GM12875 (cell line): ENCODE measurements around the gene TALDO1.

ENCODE experiments used
- H3K4me3 ChIP-seq: one replicate; pipeline ENCODE4 v1.5.1; 2011; ENCODE audit warnings: low read depth, low read length, control low read depth
- CTCF ChIP-seq: IDR thresholded peaks from 2 replicates; pipeline ENCODE4 v1.5.1; 2011; ENCODE audit warnings: low read depth, mild to moderate bottlenecking, control low read depth, inconsistent platforms, low read length, moderate library complexity, borderline replicate concordance; ENCODE audit not compliant: insufficient read depth

The TALDO1 gene

GRCh38 chr11:761526-762108, 14.4 kb downstream of the TALDO1 start:
- no peak for TF ChIP-seq CTCF
- no peak overlapping the region for H3K4me3 ChIP-seq

- no peak overlapping the region for H3K4me3 ChIP-seq
- 0 out of 2 replicates have a peak, but pooled peaks have one; percentile 22 for TF ChIP-seq CTCF
Observed at GRCh38 chr11:762421-763072, 15.3 kb downstream of the TALDO1 start.

GRCh38 chr11:763073-763463, 15.8 kb downstream of the TALDO1 start:
- TF ChIP-seq CTCF = no peak
- H3K4me3 ChIP-seq = no peak overlapping the region

GRCh38 chr11:763549-764321, 16.5 kb downstream of the TALDO1 start:
- TF ChIP-seq CTCF = no peak
- H3K4me3 ChIP-seq = no peak overlapping the region

GRCh38 chr11:764322-765024, 17.2 kb downstream of the TALDO1 start:
- no peak for TF ChIP-seq CTCF
- no peak overlapping the region for H3K4me3 ChIP-seq

GRCh38 chr11:765025-765801, 17.9 kb downstream of the TALDO1 start:
- TF ChIP-seq CTCF = peak; percentile 76
- no peak overlapping the region for H3K4me3 ChIP-seq
